Lower leg skin (tissue), 3 donors: ENCODE data around the gene FRMD8.

Experiments used
- CTCF ChIP-seq, 3 donors: fragments of 450-650 bp; IDR thresholded peaks; one replicate each; pipeline ENCODE4 v1.5.1; 2016; ENCODE audit warnings: antibody characterized with exemption in 3 of 3, mild to moderate bottlenecking in 3 of 3, moderate library complexity in 2 of 3
- POLR2A ChIP-seq, 2 donors: fragments of 450-650 bp; IDR thresholded peaks; one replicate each; pipeline ENCODE4 v1.6.1; 2016 to 2017; ENCODE audit warnings: antibody characterized with exemption in 2 of 2, mild to moderate bottlenecking in 1 of 2, moderate library complexity in 1 of 2

- TF ChIP-seq CTCF (IDR thresholded peaks at IDR 0.05) = no peak
- TF ChIP-seq POLR2A (IDR thresholded peaks at IDR 0.05) = no peak
Observed at GRCh38 chr11:65395961-65396530, 9.6 kb downstream of the FRMD8 start.
